ENCODE results near the gene TBCD. TPM values are rescaled to one million over a fixed set of nuclear protein-coding genes. Genes with fewer than 3 reads are reported as not detected.

Gene TBCD
- total RNA-seq, 2 donors from 2014 or later: 55.0 to 55.5 TPM

- ATAC-seq (ENCODE audit: insufficient number of reproducible peaks, low FRiP score, low read depth) (no peak), DNase-seq (ENCODE audit: low spot score) (no peak)
- Histone ChIP-seq H3K27me3 (replicated peaks; ENCODE audit: insufficient read depth) (no peaks in the 10 kb centered on the region), H3K4me3 (no peak overlapping the region), H3K9me3 (no peaks in the 10 kb centered on the region), H3K4me1 (ENCODE audit: control insufficient read depth in 1 of 2, low read depth in 2 of 2) (peaks cover 10 to 25% of the 10 kb centered on the region in 2 donors), H3K27ac (peak overlapping the region in 1 of 2 donors; percentile 52), H3K36me3 (no peaks in the 10 kb centered on the region)
- TF ChIP-seq CTCF (IDR thresholded peaks at IDR 0.05): no peak
Measured at GRCh38 chr17:82881900-82882714, 130.2 kb downstream of the TBCD start.

GRCh38 chr17:82882715-82883418 is 131.0 kb downstream of the TBCD start:
- no peak for ATAC-seq (ENCODE audit: insufficient number of reproducible peaks, low FRiP score, low read depth)
- Histone ChIP-seq H3K27ac (peak overlapping the region in 1 of 2 donors; percentile 52), H3K36me3 (no peaks in the 10 kb centered on the region), H3K4me3 (no peak overlapping the region), H3K27me3 (replicated peaks; ENCODE audit: insufficient read depth) (no peaks in the 10 kb centered on the region), H3K4me1 (ENCODE audit: control insufficient read depth in 1 of 2, low read depth in 2 of 2) (peaks cover 6 to 21% of the 10 kb centered on the region in 2 donors), H3K9me3 (no peaks in the 10 kb centered on the region)
- DNase-seq (ENCODE audit: low spot score): no peak
- TF ChIP-seq CTCF (IDR thresholded peaks at IDR 0.05): no peak

GRCh38 chr17:82883419-82884031 is 131.7 kb downstream of the TBCD start:
- no peaks in the 10 kb centered on the region for H3K36me3 ChIP-seq
- no peaks in the 10 kb centered on the region for H3K27me3 ChIP-seq (replicated peaks; ENCODE audit: insufficient read depth)
- H3K4me3 ChIP-seq: no peak overlapping the region
- no peak overlapping the region for H3K27ac ChIP-seq
- DNase-seq (ENCODE audit: low spot score): no peak
- no peak for TF ChIP-seq CTCF (IDR thresholded peaks at IDR 0.05)
- no peaks in the 10 kb centered on the region for H3K9me3 ChIP-seq
- ATAC-seq (ENCODE audit: insufficient number of reproducible peaks, low FRiP score, low read depth): no peak
- peaks cover 6 to 21% of the 10 kb centered on the region in 2 donors for H3K4me1 ChIP-seq (ENCODE audit: control insufficient read depth in 1 of 2, low read depth in 2 of 2)

- H3K4me3 ChIP-seq: no peak overlapping the region
- H3K9me3 ChIP-seq: no peaks in the 10 kb centered on the region
- H3K36me3 ChIP-seq: no peaks in the 10 kb centered on the region
- H3K27me3 ChIP-seq (replicated peaks; ENCODE audit: insufficient read depth): no peaks in the 10 kb centered on the region
- DNase-seq (ENCODE audit: low spot score) (no peak), ATAC-seq (ENCODE audit: insufficient number of reproducible peaks, low FRiP score, low read depth) (no peak)
- peaks cover 6 to 21% of the 10 kb centered on the region in 2 donors for H3K4me1 ChIP-seq (ENCODE audit: control insufficient read depth in 1 of 2, low read depth in 2 of 2)
- H3K27ac ChIP-seq: no peak overlapping the region
- no peak for TF ChIP-seq CTCF (IDR thresholded peaks at IDR 0.05)
Measured at GRCh38 chr17:82884341-82884969, 132.6 kb downstream of the TBCD start.

GRCh38 chr17:82884970-82885353 is 133.1 kb downstream of the TBCD start:
- H3K36me3 ChIP-seq: no peaks in the 10 kb centered on the region
- DNase-seq (ENCODE audit: low spot score) (no peak), ATAC-seq (ENCODE audit: insufficient number of reproducible peaks, low FRiP score, low read depth) (no peak)
- no peaks in the 10 kb centered on the region for H3K27me3 ChIP-seq (replicated peaks; ENCODE audit: insufficient read depth)
- H3K9me3 ChIP-seq: no peaks in the 10 kb centered on the region
- no peak for TF ChIP-seq CTCF (IDR thresholded peaks at IDR 0.05)
- H3K4me3 ChIP-seq: no peak overlapping the region
- peaks cover 6 to 21% of the 10 kb centered on the region in 2 donors for H3K4me1 ChIP-seq (ENCODE audit: control insufficient read depth in 1 of 2, low read depth in 2 of 2)
- H3K27ac ChIP-seq: no peak overlapping the region
